Activated T-cell treated with anti-CD3 and anti-CD28 coated beads for 48 hours (primary cell): ENCODE measurements around the gene FAM228B.
"Not testable (repeated sequence)": the region's sequence is repeated elsewhere in the genome, so short reads cannot be mapped to it uniquely, and the experiment has no call there.

Experiments used
- DNase-seq: peaks from one replicate; pipeline ENCODE4 v3.0.0-alpha.2; 2020; ENCODE audit warnings: low read depth

FAM228B gene

DNA sequence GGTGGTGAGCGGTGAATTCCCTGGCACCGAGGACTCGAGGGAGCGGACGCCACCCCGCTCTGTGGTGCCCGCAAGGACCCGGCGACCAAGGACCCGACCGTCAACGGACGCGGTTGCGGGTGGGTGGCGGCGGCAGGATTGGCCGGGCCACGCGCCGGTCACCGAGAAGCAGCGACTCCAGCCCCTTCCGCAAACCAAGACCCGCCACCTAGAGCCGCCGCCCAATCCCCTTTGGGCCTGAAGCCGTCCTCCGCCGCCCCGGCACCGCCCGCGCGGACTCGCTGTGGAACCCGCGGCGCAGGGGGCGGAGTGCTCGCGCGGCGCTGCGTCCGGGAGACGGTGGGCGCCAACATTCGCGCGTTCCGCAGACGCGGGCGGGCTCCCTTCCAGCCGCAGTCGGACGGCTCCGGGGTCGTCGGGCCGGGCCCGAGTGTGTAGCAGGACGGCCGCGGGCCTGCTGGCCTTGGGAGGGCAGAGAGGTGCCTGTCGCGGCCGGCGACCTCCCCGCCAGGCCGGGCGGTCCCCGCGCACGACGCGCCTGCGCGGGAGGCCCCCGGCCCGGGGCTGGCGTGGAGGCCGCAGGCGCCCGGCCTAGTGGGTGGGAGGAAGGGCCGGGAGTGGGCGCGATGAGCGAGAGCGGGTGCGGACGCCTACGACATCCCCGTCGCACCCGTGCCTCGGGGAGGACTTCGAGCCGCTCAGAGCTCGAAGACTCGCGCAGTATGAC, at the start of gene FAM228B, which contains the start of gene PFN4:
FAM228B (plus strand) TSS at position 275 of the 727 bp plus-strand sequence. CDS start 893 bp downstream, outside the sequence.
PFN4 (minus strand) TSS at position 140 of the 727 bp plus-strand sequence. CDS start 799 bp downstream, outside the sequence.
- peak; percentile 68 for DNase-seq

DNA sequence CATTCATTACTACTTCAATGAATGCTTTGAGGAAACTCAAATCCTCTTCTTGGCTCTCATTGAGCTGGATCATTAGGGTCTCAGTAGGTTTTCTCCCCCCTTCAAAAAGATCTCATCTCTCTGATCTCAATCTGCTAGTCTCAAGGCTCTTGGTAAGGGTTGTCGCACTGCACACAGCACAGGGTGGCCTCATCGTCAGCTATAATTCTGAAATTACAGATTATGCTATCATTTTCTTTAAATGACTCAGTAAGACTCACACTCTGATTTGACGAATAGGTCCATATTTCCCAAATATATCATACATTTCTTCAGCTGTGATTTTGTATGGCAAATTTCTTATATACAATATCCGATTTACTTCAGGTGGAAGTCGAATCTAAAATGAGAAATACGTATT, 49.5 kb upstream of the FAM228B start:
- no peak for DNase-seq

DNA sequence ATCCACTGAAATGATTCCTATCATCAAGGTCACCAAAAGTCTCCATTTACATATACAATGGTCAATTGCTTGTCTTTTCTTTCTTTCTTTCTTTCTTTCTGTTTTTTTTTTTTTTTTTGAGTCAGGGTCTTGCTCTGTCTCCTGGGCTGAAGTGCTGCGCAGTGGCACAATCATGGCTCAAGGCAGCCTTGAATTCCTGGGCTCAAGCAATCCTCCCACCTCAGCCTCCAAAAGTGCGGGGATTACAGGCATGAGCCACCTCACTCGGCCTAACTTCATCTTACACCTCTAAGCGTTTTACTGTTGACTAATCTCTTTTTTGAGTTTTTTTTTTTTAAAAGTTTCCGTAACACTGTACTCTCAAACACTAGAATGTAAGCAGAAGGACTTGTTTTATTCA, 48.0 kb upstream of the FAM228B start:
- no peak for DNase-seq

DNA sequence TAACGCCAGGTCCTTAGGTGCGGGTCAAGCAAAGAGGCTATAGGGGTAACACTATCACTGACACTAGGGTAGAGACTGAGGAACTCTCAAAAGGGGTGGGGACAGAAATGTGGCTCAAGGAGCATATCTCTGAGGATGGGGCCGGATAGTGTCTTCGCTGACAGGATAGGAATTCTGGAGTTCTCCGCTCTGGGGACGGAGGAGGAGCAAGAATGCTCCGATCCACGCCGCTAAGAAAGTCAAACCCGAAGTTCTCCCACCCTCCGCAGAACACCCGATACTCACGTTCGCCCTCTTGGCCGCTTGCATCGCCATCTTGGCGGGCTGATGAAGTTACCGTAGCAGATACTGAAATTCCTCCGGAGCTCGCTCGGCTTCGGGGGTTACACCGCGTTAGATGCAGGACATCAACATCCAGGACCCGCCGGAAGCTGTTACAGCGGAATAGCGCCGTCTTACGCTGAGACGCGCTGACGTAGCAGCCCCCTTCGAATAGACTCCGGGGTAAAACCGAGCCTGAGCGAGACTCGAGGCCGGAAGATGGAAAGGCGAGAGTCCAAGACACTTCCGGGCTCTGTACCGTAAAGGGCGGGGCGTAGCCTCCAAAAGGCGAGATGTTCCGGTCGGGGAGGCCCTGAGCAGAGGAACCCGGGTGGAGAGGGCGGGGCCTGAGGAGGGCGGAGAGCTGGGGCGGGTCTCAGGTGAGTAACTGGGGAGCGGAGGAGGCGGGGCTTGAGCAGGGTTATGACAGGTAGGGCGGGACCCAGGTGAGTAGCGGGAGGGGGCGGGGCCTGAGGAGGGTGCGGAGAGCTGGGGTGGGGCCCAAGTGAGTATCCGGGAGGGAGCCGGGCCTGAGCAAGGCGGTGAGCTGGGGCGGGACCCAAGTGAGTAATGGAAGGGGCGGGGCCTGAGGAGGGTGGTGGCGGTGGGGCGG, 47.1 kb upstream of the FAM228B start, which contains the start of gene SF3B6:
SF3B6 (minus strand) TSS at position 412 of the 934 bp plus-strand sequence; CDS start at position 315, 97 bp downstream.
- peak; percentile 98 for DNase-seq

DNA sequence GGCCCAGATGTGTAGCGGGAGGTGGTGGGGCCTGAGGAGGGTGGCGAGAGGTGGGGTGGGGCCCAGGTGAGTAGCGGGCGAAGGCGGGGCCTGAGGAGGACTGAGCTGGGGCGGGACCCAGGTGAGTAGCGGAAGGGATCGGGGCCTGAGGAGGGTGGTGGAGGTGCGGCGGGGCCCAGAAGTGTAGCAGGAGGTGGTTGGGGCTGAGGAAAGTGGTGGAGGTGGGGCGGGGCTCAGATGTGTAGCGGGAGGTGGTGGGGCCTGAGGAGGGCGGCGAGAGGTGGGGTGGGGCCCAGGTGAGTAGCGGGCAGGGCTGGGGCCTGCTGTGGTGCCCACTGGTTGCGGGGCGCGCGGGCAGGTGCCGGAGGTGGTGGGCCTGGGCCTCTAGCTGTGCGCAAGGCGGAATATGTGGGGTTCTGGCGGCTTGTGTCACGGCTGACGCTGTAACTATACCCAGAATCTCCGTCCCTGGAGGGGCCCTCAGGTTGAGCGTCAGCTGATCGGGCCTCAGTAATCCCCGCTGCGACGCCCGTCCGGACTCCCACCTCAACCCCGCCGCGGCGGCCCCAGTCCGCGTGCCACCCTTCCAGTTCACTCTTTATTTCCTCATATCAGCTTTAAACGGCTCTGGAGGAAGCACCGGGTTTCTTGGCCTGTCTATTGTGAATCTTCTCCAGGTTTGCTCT, 46.3 kb upstream of the FAM228B start:
- no peak for DNase-seq

DNA sequence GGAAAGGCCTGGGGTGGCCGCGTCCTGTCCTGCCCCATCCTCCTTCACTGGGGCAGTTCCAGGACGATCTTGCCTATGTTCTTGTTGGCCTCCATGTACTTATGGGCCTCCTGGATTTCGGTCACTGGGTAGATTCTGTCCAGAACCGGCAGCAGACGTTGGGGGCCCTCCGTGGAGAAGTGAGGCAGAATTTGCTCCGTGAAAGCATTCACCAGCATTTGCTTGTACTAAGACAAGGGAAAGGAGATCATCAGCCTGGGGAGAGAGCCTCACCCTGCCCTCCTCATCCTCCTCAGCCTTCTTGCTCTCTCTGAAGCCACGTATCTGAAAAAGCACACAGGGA, 45.8 kb upstream of the FAM228B start:
- no peak for DNase-seq

DNA sequence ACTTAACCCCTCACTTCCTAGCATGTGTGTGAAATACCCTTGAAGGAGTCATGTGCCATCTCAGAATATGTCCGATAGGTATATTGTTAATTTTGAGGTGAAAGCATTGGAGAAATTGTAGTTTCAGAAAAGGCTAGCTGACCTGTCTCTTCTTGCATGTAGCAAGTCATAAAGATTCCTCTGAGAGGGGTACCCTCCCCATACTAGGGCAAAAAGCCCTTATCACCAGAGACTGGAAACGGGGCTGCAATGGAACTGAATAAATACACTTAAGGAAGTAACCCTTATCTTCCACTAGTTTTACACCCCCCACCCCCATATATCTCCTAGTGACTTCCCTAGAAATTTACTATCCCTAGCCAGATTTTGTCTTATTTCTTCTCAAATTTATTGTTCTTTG, 45.4 kb upstream of the FAM228B start:
- no peak for DNase-seq

DNA sequence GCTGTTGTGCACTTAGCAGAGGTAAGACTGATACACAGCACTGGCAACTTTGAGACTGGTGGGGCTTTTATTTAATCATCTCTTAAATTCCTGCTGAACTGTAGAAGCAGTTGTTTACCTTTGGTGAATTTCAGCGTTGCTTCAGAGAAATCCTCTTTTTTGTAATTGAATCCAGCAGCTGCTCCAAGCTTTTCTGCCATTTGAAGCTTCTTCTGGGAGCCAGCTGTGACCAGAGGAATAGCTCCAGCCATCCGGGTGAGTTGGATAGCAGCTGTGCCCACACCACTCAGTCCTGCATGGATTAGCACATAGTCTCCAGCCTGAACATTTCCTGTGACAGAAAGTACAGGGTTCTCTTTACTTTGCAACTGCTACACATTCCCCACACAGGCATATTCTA, 42.6 kb upstream of the FAM228B start:
- DNase-seq = no peak

DNA sequence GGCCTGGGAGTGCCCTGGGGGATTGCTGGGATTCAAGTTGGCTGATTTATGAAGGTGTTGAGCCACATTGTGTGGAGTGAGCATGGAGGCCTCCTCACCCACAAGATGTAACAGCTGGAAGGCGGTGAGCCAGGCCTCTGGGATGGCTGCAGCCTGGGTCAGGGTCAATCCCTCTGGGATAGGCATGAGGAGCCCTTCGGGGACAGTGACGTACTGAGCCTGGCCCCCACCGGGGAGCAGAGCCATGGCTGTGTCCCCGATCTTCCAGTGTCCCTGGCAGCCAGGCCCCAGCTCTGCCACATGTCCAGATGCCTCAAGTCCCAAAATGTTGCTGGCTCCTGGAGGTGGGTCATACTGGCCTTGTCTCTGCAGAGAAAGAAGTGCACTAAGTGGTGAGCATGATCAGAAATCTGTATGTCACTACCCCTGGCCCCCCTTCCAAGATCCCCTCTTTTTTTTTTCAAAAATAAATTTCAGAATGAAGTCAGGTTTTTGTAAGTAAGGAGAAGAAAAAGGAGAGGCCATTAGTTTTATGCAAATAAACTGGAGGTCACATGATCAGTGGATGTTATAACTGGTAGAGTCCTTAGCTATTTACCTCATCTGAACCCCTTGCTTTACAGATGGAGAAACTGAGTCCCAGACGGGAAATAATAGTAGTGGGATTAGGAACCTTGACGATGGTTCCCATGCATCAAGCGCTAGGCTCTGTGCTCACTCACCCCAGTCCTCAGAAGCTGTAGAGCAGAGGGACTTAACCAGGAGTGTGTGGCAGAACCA, 40.3 kb upstream of the FAM228B start:
- no peak for DNase-seq

DNA sequence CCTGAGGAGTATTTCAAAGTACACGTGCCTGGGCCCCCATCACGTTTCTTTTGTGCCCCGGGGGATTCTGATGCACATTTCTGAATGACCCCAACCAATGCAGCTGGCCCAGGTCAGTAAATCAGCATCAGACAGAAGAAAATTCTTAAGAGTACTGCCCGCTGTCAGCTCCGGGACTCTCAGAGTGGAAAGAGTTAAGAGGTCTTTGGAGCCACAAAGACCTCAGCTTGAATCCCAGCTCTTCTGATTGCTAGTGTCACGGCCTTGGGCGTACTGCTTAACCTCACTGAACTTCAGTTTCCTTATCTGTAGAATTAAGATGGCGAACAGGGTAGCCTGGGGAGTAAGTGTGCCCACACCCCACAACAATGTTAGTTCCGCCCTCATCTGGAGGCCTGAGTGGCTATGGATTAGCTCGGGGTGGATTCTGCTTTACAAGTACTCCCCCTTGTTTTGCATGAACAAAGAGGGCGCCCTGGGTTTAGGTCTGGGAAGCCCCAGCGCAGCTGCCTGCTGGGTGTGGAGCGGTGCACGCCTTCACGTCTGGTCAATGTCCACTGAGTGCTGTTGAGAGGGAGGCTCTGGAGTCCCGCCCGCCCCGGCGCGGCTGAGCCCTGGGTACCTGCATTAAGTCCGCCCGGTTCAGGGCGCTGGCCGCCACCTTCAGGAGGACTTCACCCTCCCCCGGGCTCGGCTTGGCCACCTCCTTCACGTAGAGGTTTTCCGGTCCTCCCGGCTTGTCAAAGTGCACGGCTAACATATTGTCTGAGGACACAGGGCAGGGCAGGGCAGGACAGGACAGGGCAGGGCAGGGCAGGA, 39.5 kb upstream of the FAM228B start:
- DNase-seq = no peak

DNA sequence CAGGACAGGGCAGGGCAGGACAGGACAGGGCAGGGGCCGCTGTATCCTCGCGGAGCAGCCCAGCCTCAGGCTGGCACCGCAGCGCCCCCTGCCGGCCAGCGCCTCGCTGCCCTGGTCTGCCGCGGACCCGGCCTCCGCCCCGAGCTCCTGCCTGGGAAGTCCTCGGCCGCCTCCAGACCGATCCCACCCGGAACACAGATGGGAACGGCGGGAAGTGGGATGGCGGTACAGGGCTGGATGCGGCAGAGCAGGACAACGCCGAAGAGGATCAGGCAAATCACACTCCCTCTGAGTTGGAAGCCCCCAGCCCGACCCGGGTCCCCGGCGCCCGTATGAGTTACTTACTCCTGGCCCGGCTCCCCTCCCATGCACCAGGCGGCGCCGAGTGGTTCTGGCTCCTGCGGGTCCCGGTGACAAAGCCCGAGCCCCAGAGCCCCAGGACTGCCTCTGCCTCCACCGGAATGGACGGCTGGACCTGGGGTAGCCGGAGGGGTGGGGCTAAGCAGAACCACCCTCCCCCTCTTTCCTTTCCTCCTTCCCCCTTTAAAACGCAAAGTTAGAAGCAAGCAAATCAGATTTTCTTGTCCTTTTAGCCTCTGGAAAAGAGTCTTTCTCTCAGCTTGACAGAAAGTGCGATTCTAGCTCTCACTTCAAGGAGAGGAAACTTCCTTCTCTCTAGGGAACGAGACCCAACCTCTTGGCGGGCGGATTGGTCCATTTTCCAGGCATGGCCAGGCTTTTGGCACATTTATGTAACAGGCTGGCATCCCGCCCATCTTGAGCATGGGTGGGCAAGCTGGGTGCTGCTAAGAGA, 38.7 kb upstream of the FAM228B start, which contains the start of gene TP53I3:
TP53I3 (minus strand) TSS at position 449 of the 814 bp plus-strand sequence. CDS start 508 bp downstream, outside the sequence.
- DNase-seq = peak; percentile 82

DNA sequence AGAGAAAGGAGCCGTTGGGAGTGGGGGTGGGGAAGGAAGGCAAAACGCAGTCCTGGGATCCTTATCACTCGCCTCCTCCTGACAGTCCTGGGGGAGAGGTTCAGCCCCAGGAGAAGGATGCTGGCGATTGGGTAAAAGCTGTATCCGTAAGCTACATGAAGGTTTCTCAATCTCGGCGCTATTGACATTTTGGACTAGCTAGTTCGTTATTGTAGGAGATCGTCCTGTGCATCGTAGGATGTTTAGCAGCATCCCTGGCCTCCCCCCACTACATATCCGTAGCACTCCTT, 38.1 kb upstream of the FAM228B start:
- no peak for DNase-seq

DNA sequence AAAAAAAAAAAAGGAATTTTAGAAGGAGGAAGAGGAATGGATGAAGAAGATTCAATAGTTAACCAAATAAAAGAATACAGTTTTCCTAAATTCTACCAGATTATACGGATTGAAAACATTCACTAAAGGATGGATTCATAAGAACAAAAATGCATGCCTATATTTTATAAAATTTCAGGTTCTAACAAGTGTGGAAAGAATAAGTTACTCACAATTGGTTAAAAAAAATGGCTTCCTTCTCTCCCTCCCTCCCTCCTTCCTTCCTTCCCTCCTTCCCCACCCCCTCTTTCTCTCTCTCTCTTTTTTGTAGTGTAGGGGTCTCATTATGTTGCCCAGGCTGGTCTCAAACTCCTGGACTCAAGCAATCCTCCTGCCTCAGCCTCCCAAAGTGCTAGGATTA, 37.0 kb upstream of the FAM228B start:
- DNase-seq = no peak

DNA sequence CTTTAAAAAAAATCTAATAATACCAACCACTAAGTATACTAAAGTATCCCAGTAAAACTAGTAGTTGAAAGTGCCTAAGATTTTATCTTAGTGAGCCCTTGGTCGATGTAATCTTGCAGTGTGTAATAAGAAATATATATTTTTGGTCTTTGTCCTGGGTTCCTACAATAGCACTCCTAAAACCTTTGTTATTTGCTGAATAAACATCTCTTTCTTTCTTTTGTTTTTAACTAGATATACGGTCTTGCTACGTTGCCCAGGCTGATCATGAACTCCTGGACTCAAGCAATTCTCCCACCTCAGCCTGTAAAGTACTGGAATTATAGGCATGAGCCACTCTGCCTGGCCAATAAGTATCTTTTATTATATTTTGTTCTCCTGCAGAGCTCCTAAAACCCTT, 36.2 kb upstream of the FAM228B start:
- DNase-seq = no peak

DNA sequence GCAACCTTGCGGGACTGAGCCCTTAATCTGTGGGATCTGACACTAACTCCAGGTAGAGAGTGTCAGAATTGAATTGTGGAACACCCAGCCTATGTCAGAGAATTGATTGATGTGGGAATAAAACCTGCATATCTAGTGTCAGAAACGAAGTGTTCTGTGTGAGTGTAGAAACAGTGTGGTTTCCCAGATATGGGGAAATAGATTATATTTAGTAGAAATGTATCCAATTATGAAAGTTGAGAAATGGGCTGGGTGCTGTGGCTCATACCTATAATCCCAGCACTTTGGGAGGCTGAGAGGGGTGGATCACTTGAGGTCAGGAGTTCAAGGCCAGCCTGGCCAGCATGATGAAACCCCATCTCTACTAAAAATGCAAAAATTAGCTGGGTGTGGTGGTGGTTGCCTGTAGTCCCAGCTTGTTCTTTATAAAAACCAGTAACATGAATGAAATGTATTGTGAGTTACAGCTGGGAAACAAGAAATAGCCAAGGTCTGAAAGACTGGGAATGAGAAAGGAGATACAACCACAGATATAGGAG, 34.4 kb upstream of the FAM228B start:
- DNase-seq = no peak

DNA sequence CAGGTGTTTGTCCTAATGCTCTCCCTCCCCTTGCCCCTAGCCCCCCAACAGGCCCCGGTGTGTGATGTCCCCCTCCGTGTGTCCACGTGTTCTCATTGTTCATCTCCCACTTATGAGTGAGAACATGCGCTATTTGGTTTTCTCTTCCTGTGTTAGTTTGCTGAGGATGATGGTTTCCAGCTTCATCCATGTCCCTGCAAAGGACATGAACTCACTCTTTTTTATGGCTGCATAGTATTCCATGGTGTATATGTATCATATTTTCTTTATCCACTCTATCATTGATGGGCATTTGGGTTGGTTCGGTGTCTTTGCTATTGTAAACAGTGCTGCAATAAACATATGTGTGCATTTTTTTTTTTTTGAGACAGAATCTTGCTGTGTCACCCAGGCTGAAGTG, 30.0 kb upstream of the FAM228B start:
- DNase-seq = not testable (repeated sequence)

DNA sequence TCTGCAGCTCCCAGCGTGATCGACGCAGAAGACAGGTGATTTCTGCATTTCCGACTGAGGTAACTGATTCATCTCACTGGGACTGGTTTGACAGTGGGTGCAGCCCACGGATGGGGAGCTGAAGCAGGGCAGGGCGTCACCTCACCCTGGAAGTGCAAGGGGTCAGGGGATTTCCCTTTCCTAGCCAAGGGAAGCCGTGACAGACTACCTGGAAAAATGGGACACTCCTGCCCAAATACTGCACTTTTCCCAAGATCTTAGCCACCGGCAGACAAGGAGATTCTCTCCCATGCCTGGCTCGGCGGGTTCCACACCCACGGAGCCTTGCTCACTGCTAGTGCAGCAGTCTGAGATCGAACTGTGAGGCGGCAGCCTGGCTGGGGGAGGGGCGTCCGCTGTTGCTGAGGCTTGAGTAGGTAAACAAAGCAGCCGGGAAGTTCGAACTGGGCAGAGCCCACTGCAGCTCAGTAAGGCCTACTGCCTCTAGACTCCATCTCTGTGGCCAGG, 28.0 kb upstream of the FAM228B start:
- DNase-seq = not testable (repeated sequence)

DNA sequence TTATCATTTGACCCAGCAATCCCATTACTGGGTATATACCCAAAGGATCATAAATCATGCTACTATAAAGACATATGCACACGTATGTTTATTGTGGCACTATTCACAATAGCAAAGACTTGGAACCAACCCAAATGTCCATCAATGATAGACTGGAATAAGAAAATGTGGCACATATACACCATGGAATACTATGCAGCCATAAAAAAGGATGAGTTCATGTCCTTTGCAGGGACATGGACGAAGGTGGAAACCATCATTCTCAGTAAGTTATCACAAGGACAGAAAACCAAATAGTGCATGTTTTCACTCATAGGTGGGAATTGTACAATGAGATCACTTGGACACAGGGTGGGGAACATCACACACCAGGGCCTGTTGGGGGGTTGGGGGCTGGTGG, 22.5 kb upstream of the FAM228B start:
- DNase-seq = not testable (repeated sequence)

DNA sequence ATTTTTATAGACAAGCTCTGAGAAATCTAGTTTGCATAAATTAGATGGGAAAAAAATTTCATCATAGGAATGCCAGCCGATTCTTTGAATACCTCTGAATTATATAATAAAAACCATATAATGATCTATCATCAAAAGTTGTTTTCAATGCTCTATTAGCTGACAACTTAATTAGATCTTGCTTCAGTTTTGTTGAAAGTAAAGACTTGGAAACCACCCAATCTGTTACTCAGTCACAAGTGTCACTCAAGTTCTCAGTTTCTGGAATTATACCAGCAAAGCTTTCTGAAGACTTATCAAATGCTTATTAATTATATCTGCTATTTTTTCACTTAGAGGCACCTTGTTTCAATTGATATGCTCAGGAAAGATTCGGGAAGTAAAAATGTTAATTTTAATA, 21.3 kb upstream of the FAM228B start:
- no peak for DNase-seq
